Activated T-cell treated with anti-CD3 and anti-CD28 coated beads, Interleukin-2, amount 50 U/mL, for 1 hour (primary cell): ENCODE results near the gene CYP46A1.
"Not testable (repeated sequence)": the region's sequence is repeated elsewhere in the genome, so short reads cannot be mapped to it uniquely, and the experiment has no call there.

Experiments
- DNase-seq: peaks from one replicate; pipeline ENCODE4 v3.0.0-alpha.2; 2020

CYP46A1 gene

GRCh38 chr14:99658218-99658845, 25.8 kb upstream of the CYP46A1 start:
- no peak for DNase-seq

GRCh38 chr14:99659333-99659741, 24.8 kb upstream of the CYP46A1 start:
- no peak for DNase-seq

GRCh38 chr14:99660006-99660566, 24.0 kb upstream of the CYP46A1 start:
- no peak for DNase-seq

- DNase-seq: no peak
Observed at GRCh38 chr14:99660794-99661193, 23.3 kb upstream of the CYP46A1 start.

GRCh38 chr14:99661206-99661605, 22.9 kb upstream of the CYP46A1 start:
- not testable (repeated sequence) for DNase-seq

GRCh38 chr14:99662846-99663245, 21.3 kb upstream of the CYP46A1 start:
- no peak for DNase-seq

GRCh38 chr14:99663386-99664057, 20.6 kb upstream of the CYP46A1 start:
- DNase-seq: no peak

- no peak for DNase-seq
Observed at GRCh38 chr14:99664058-99664936, 19.8 kb upstream of the CYP46A1 start.

GRCh38 chr14:99664937-99665273, 19.2 kb upstream of the CYP46A1 start:
- no peak for DNase-seq

- no peak for DNase-seq
Observed at GRCh38 chr14:99666533-99666932, 17.6 kb upstream of the CYP46A1 start.

- DNase-seq: no peak
Observed at GRCh38 chr14:99667045-99667444, 17.1 kb upstream of the CYP46A1 start.

GRCh38 chr14:99667821-99668220, 16.3 kb upstream of the CYP46A1 start:
- DNase-seq: no peak

- DNase-seq: no peak
Observed at GRCh38 chr14:99668307-99669295, 15.5 kb upstream of the CYP46A1 start.

- DNase-seq: no peak
Observed at GRCh38 chr14:99670361-99671234, 13.5 kb upstream of the CYP46A1 start.

GRCh38 chr14:99671235-99672224, 12.6 kb upstream of the CYP46A1 start:
- no peak for DNase-seq

GRCh38 chr14:99672506-99673304, 11.4 kb upstream of the CYP46A1 start:
- no peak for DNase-seq

- DNase-seq: no peak
Observed at GRCh38 chr14:99673305-99674063, 10.6 kb upstream of the CYP46A1 start.

- no peak for DNase-seq
Observed at GRCh38 chr14:99674064-99674650, 9.9 kb upstream of the CYP46A1 start.
